Muscle layer of colon (tissue), 2 donors: ENCODE measurements around the gene KRTAP4-1.
"Not testable (repeated sequence)": the region's sequence is repeated elsewhere in the genome, so short reads cannot be mapped to it uniquely, and the experiment has no call there.

Experiments
- H3K27ac ChIP-seq: one replicate; pipeline ENCODE4 v1.7.0; 2013; ENCODE audit warnings: low read depth, mild to moderate bottlenecking, low read length, moderate library complexity
- H3K27me3 ChIP-seq, 2 donors: one replicate each; pipeline ENCODE4 v1.7.0; 2013; ENCODE audit warnings: low read length in 2 of 2, mild to moderate bottlenecking in 2 of 2; ENCODE audit not compliant: insufficient read depth in 2 of 2, control insufficient read depth in 1 of 2
- H3K36me3 ChIP-seq: one replicate; pipeline ENCODE4 v1.7.0; 2013; ENCODE audit warnings: mild to moderate bottlenecking, low read length; ENCODE audit not compliant: insufficient read depth
- H3K4me1 ChIP-seq: one replicate; pipeline ENCODE4 v1.7.0; 2013; ENCODE audit warnings: mild to moderate bottlenecking, low read length; ENCODE audit not compliant: insufficient read depth
- H3K4me3 ChIP-seq, 2 donors: one replicate each; pipeline ENCODE4 v1.7.0; 2013; ENCODE audit warnings: low read length in 2 of 2, low read depth in 1 of 2, mild to moderate bottlenecking in 1 of 2, moderate library complexity in 1 of 2
- H3K9ac ChIP-seq: one replicate; pipeline ENCODE4 v1.7.0; 2013; ENCODE audit warnings: low read length
- H3K9me3 ChIP-seq: one replicate; pipeline ENCODE4 v1.7.0; 2013; ENCODE audit warnings: mild to moderate bottlenecking, low read length
- donor health status: abdominal sarcoma.
- donor health status: Adenocarcinoma of cecum.

KRTAP4-1 gene

DNA sequence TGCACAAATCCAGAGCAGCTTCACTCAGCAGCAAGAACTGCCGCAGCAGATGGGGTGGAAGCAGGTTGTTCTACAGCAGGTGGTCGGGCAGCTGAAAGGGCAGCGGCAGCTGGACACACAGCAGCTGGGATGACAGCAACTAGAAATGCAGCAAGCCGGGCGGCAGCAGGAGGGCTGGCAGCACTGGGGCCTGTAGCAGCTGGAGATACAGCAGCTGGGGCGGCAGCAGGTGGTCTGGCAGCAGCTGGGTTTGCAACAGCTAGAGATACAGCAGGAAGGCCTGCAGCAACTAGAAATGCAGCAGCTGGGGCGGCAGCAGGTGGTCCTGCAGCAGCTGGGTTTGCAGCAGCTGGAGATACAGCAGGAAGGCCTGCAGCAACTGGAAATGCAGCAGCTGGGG is 17.1 kb downstream of the KRTAP4-1 start:
- Histone ChIP-seq H3K4me3 (no peak overlapping the region), H3K9me3 (no peaks in the 10 kb centered on the region), H3K27ac (no peak overlapping the region), H3K4me1 (no peaks in the 10 kb centered on the region), H3K36me3 (no peaks in the 10 kb centered on the region), H3K9ac (no peak overlapping the region), H3K27me3 (no peaks in the 10 kb centered on the region)

DNA sequence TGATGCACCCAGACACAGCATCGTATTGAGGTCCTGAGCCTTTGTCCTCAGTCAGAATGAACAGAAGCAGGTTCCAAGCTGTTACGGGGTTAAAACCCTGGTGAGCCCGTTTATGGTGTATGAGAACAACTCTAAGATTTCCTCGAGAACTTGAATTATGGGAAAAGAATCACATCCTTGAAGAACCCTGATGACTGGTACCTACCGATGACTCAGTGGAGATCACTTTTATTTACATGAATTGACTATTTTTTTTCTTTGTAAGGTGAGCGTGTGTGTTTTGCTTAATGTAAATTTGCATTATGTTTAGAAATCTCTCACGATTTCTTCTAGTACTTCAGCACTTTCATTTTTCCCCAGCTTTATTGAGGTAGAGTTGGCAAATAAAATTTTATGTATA is 20.9 kb downstream of the KRTAP4-1 start:
- H3K9ac ChIP-seq, result no peak overlapping the region
- no peaks in the 10 kb centered on the region for H3K27me3 ChIP-seq
- H3K36me3 ChIP-seq, result no peaks in the 10 kb centered on the region
- no peaks in the 10 kb centered on the region for H3K9me3 ChIP-seq
- H3K27ac ChIP-seq, result no peak overlapping the region
- no peak overlapping the region for H3K4me3 ChIP-seq
- H3K4me1 ChIP-seq, result no peaks in the 10 kb centered on the region

GRCh38 chr17:41160648-41161047 is 24.1 kb downstream of the KRTAP4-1 start, which contains the start of gene KRTAP4-4:
KRTAP4-4 (minus strand) TSS chr17:41160748; CDS start chr17:41160691, 57 bp downstream.
- Histone ChIP-seq H3K9me3 (no peaks in the 10 kb centered on the region), H3K36me3 (no peaks in the 10 kb centered on the region), H3K27ac (no peak within 1 kb of the TSS), H3K9ac (no peak within 1 kb of the TSS), H3K27me3 (no peaks in the 10 kb centered on the region), H3K4me1 (no peaks in the 10 kb centered on the region), H3K4me3 (no peak within 1 kb of the TSS)

- H3K36me3 ChIP-seq, H3K27me3 ChIP-seq, H3K9ac ChIP-seq, H3K4me3 ChIP-seq, H3K4me1 ChIP-seq, H3K27ac ChIP-seq, H3K9me3 ChIP-seq: not testable (repeated sequence)
Observed at GRCh38 chr17:41160190-41160589, 24.5 kb downstream of the KRTAP4-1 start.

- no peak overlapping the region for H3K27ac ChIP-seq
- H3K9ac ChIP-seq, result no peak overlapping the region
- H3K27me3 ChIP-seq, result no peaks in the 10 kb centered on the region
- H3K4me3 ChIP-seq, result no peak overlapping the region
- no peaks in the 10 kb centered on the region for H3K36me3 ChIP-seq
- H3K4me1 ChIP-seq, result no peaks in the 10 kb centered on the region
- no peaks in the 10 kb centered on the region for H3K9me3 ChIP-seq
Observed at GRCh38 chr17:41153856-41154255, 30.9 kb downstream of the KRTAP4-1 start.

DNA sequence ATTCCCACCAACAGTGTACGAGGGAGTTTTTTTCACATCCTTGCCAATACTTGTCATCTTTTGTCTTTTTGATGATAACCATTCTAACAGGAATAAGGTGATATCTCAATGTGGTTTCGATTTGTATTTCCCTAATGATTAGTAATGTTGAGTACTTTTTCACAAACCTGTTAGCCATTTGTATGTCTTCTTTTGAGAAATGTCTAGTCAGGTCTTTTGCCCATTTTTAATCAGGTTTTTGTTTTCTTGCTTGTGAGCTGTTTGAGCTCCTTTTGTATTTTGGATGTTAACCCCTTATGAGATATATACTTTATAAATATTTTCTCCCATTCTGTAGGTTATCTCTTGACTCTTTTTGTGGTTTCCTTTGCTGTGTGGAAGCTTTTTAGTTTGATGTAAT is 33.2 kb downstream of the KRTAP4-1 start:
- no peak overlapping the region for H3K27ac ChIP-seq
- no peaks in the 10 kb centered on the region for H3K36me3 ChIP-seq
- no peaks in the 10 kb centered on the region for H3K27me3 ChIP-seq
- H3K9me3 ChIP-seq, result no peaks in the 10 kb centered on the region
- no peaks in the 10 kb centered on the region for H3K4me1 ChIP-seq
- H3K4me3 ChIP-seq, result no peak overlapping the region
- no peak overlapping the region for H3K9ac ChIP-seq

DNA sequence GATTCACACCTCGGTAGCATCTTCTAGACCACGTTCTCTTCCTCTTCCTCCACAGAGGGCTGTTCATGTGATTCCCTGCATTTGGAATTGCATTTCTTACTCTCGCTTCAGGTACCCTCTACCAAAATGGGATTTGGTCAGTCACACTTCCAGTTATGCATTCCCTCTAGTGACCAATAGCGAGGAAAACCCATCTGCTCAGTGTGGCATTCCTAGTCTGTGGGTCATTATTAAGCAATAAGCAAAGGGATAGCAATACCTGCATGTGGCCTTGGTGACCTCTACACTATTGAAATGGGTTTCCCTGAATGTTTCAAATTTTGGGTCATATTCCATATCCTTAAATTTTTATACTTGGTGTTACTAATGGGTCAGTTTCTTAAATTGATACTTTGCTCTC is 34.7 kb downstream of the KRTAP4-1 start:
- no peak overlapping the region for H3K27ac ChIP-seq
- no peak overlapping the region for H3K4me3 ChIP-seq
- no peak overlapping the region for H3K9ac ChIP-seq
- no peaks in the 10 kb centered on the region for H3K9me3 ChIP-seq
- no peaks in the 10 kb centered on the region for H3K4me1 ChIP-seq
- H3K36me3 ChIP-seq, result no peaks in the 10 kb centered on the region
- no peaks in the 10 kb centered on the region for H3K27me3 ChIP-seq

GRCh38 chr17:41149652-41149985 is 35.1 kb downstream of the KRTAP4-1 start, which contains the start of gene KRTAP4-5:
KRTAP4-5 (minus strand) TSS chr17:41149825; CDS start chr17:41149767, 58 bp downstream.
- H3K4me1 ChIP-seq, result no peaks in the 10 kb centered on the region
- H3K27me3 ChIP-seq, result no peaks in the 10 kb centered on the region
- H3K36me3 ChIP-seq, result no peaks in the 10 kb centered on the region
- no peak within 1 kb of the TSS for H3K27ac ChIP-seq
- H3K4me3 ChIP-seq, result no peak within 1 kb of the TSS
- no peak within 1 kb of the TSS for H3K9ac ChIP-seq
- H3K9me3 ChIP-seq, result no peaks in the 10 kb centered on the region

DNA sequence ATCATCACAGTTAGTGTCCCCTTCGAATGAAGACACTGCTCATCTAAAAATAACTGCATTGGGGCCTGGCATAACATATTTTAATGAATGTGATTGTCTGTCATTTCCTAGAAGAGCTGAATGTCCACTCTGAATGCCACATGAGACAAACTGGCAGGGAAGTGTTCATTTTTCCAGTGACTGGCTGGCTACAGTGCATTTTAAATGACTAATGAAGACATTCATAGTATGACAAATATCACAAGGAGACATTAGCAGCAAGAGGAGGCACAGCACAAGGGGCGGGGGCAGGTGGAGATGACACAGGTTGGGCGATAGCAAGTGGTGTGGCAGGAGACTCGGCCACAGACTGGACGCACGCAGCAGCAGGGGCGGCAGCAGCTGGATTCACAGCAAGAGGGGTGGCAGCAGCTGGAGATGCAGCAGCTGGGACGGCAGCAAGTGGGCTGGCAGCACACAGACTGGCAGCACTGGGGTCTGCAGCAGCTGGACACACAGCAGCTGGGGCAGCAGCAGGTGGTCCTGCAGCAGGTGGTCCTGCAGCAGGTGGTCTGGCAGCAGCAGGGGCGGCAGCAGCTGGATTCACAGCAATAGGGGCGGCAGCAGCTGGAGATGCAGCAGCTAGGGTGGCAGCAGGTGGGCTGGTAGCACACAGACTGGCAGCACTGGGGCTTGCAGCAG is 35.6 kb downstream of the KRTAP4-1 start:
- H3K4me3 ChIP-seq, H3K36me3 ChIP-seq, H3K27me3 ChIP-seq, H3K4me1 ChIP-seq, H3K9me3 ChIP-seq, H3K27ac ChIP-seq, H3K9ac ChIP-seq: not testable (repeated sequence)

DNA sequence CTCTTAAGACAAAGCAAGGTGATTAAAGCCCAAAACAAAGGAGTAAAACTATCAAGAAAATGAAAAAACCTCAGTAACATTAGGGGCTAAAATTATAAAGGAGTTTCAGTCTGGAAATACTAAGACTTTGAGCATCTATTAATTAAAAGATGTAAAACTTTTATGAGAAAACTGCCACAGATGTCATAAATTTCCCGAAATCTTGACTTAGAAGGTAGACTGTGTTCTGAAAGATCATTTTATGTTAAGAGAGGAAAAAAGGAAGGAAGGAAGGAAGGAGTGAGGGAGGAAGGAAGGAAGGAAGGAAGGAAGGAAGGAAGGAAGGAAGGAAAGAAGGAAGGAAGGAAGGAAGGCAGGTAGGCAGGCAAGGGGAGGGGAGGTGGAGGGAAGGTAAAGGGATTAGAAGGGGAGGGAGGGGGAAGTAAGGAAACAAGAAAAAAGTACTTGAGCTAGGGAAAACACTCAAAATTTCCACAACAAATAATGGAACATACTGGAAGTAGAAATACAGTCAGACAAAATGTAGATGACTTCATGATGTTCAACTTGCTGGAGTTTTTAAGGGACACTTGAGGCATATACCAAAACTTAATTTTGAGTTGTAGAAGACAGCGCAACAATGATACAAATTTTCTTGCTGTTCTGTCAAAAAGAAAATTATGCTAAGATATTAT is 37.0 kb downstream of the KRTAP4-1 start:
- no peaks in the 10 kb centered on the region for H3K27me3 ChIP-seq
- no peak overlapping the region for H3K9ac ChIP-seq

DNA sequence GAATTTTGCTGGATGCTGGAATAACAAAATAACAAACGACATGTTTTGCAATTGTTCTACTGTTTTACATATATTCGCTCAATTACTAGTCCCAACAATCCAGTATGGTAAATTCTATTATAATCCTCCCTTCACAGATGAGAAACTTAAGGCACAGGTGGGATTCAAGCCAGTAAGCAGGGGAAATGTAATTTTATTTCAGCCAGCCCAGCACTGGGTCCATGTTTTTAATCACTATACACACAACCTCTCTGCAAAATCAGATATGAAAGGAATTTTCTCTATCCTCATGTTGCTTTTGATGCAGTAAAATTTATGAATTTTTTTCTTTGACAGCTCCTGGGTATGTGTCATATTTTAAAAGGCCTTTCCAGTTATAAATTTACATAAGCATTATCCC is 39.5 kb downstream of the KRTAP4-1 start:
- H3K4me1 ChIP-seq, result no peaks in the 10 kb centered on the region
- no peak overlapping the region for H3K9ac ChIP-seq
- H3K9me3 ChIP-seq, result no peaks in the 10 kb centered on the region
- no peaks in the 10 kb centered on the region for H3K27me3 ChIP-seq
- no peak overlapping the region for H3K4me3 ChIP-seq
- H3K27ac ChIP-seq, result no peak overlapping the region
- H3K36me3 ChIP-seq, result no peaks in the 10 kb centered on the region

More for the DNA sequence above, 37.0 kb downstream of the KRTAP4-1 start:
- Histone ChIP-seq H3K4me1 (no peaks in the 10 kb centered on the region), H3K9me3 (no peaks in the 10 kb centered on the region), H3K36me3 (no peaks in the 10 kb centered on the region), H3K4me3 (no peak overlapping the region), H3K27ac (no peak overlapping the region)

GRCh38 chr17:41144846-41145245 is 39.9 kb downstream of the KRTAP4-1 start:
- no peaks in the 10 kb centered on the region for H3K36me3 ChIP-seq
- H3K9me3 ChIP-seq, result no peaks in the 10 kb centered on the region
- H3K27me3 ChIP-seq, result no peaks in the 10 kb centered on the region
- no peak overlapping the region for H3K4me3 ChIP-seq
- no peak overlapping the region for H3K27ac ChIP-seq
- no peak overlapping the region for H3K9ac ChIP-seq
- H3K4me1 ChIP-seq, result no peaks in the 10 kb centered on the region
